Liver (tissue), 9 donors: ENCODE data around the gene ARID5B. TPM values are rescaled to one million over a fixed set of nuclear protein-coding genes. Genes with fewer than 3 reads are reported as not detected.

ENCODE experiments used
- DNase-seq: peaks from one replicate; pipeline ENCODE4 v3.0.0-alpha.2; 2017; ENCODE audit warnings: low spot score
- H3K27ac ChIP-seq, 2 donors: one replicate each; pipeline ENCODE4 v1.7.0; 2013; ENCODE audit warnings: inconsistent platforms in 2 of 2, low read length in 2 of 2, control low read depth in 1 of 2, low read depth in 1 of 2, mild to moderate bottlenecking in 1 of 2
- H3K27me3 ChIP-seq, 4 donors: one replicate each; pipeline versions ENCODE4 v1.6.1 to v1.7.0; 2013; ENCODE audit warnings: low read length in 3 of 4, inconsistent platforms in 1 of 4, mild to moderate bottlenecking in 1 of 4, moderate library complexity in 1 of 4; ENCODE audit not compliant: control insufficient read depth in 4 of 4, insufficient read depth in 4 of 4
- H3K36me3 ChIP-seq, 4 donors: one replicate each; pipeline versions ENCODE4 v1.6.1 to v1.7.0; 2013; ENCODE audit warnings: low read length in 3 of 4, mild to moderate bottlenecking in 3 of 4, low read depth in 1 of 4, moderate library complexity in 1 of 4; ENCODE audit not compliant: control insufficient read depth in 4 of 4, insufficient read depth in 3 of 4
- H3K4me1 ChIP-seq, 4 donors: one replicate each; pipeline versions ENCODE4 v1.6.1 to v1.7.0; 2013; ENCODE audit warnings: low read length in 3 of 4, mild to moderate bottlenecking in 3 of 4, moderate library complexity in 1 of 4; ENCODE audit not compliant: control insufficient read depth in 4 of 4, insufficient read depth in 4 of 4
- H3K4me3 ChIP-seq, 3 donors: one replicate each; pipeline versions ENCODE4 v1.6.1 to v1.7.0; 2013; ENCODE audit warnings: low read length in 3 of 3, control low read depth in 1 of 3, low read depth in 1 of 3, mild to moderate bottlenecking in 1 of 3
- H3K9ac ChIP-seq, 2 donors: one replicate each; pipeline ENCODE4 v1.7.0; 2013; ENCODE audit warnings: low read length in 2 of 2, mild to moderate bottlenecking in 2 of 2, moderate library complexity in 2 of 2, control low read depth in 1 of 2, low read depth in 1 of 2
- H3K9me3 ChIP-seq, 4 donors: one replicate each; pipeline versions ENCODE4 v1.6.1 to v1.7.0; 2013; ENCODE audit warnings: low read length in 3 of 4; ENCODE audit not compliant: control insufficient read depth in 4 of 4
- ATF3 ChIP-seq: IDR thresholded peaks from 2 replicates; pipeline ENCODE4 v1.6.1; 2016; ENCODE audit warnings: antibody characterized with exemption
- EGR1 ChIP-seq, 2 donors: IDR thresholded peaks; 2 replicates each; pipeline ENCODE4 v1.6.1; 2016 to 2018; ENCODE audit warnings: antibody characterized with exemption in 2 of 2, low read depth in 2 of 2
- FOXA1 ChIP-seq: IDR thresholded peaks from 2 replicates; pipeline ENCODE4 v1.6.1; 2016; ENCODE audit warnings: antibody characterized with exemption
- FOXA2 ChIP-seq: IDR thresholded peaks from 2 replicates; pipeline ENCODE4 v1.6.1; 2016; ENCODE audit warnings: antibody characterized with exemption
- GABPA ChIP-seq, 2 donors: IDR thresholded peaks in 1 of 2; conservative IDR thresholded peaks in 1 of 2; 2 replicates each; pipeline ENCODE4 v1.6.1; 2016; ENCODE audit warnings: antibody characterized with exemption in 2 of 2, mild to moderate bottlenecking in 1 of 2, moderate library complexity in 1 of 2
- HNF4A ChIP-seq, 2 donors: conservative IDR thresholded peaks; 2 replicates each; pipeline ENCODE4 v1.6.1; 2016; ENCODE audit warnings: antibody characterized with exemption in 2 of 2, mild to moderate bottlenecking in 2 of 2
- HNF4G ChIP-seq: IDR thresholded peaks from 2 replicates; pipeline ENCODE4 v1.6.1; 2016; ENCODE audit warnings: antibody characterized with exemption
- JUND ChIP-seq, 2 donors: IDR thresholded peaks; 2 replicates each; pipeline ENCODE4 v1.6.1; 2016; ENCODE audit warnings: antibody characterized with exemption in 2 of 2
- NR2F2 ChIP-seq: IDR thresholded peaks from 2 replicates; pipeline ENCODE4 v1.6.1; 2016; ENCODE audit warnings: antibody characterized with exemption
- RAD21 ChIP-seq, 2 donors: IDR thresholded peaks; 2 replicates each; pipeline ENCODE4 v1.6.1; 2016; ENCODE audit warnings: antibody characterized with exemption in 2 of 2, mild to moderate bottlenecking in 2 of 2
- RXRA ChIP-seq, 2 donors: IDR thresholded peaks; 2 replicates each; pipeline ENCODE4 v1.6.1; 2017 to 2018; ENCODE audit warnings: antibody characterized with exemption in 2 of 2, mild to moderate bottlenecking in 1 of 2
- SP1 ChIP-seq: IDR thresholded peaks from 2 replicates; pipeline ENCODE4 v1.6.1; 2018; ENCODE audit warnings: antibody characterized with exemption, mild to moderate bottlenecking
- TAF1 ChIP-seq: conservative IDR thresholded peaks from 2 replicates; pipeline ENCODE4 v1.6.1; 2016; ENCODE audit warnings: antibody characterized with exemption, mild to moderate bottlenecking
- YY1 ChIP-seq: IDR thresholded peaks from 2 replicates; pipeline ENCODE4 v1.6.1; 2016; ENCODE audit warnings: antibody characterized with exemption, mild to moderate bottlenecking
- WGBS: extraction: QIAGEN DNeasy Blood & Tissue Kit; methylation state at CpG from one replicate; pipeline ENCODE4 v1.1.7; 2013; 5-methylcytosine and 5-hydroxymethylcytosine counted together
- polyA plus RNA-seq, 2 donors: library from polyadenylated mRNA; stranded (reverse) in 1 of 2; unstranded in 1 of 2; fragments of 200-250 nt in 1 of 2; fragments of >200 nt in 1 of 2; fragmentation: Nextera tagmentation in 1 of 2; extraction: Ambion mirVana in 1 of 2; gene quantifications; one replicate each; pipeline versions ENCODE4 v1.2.1 to v1.2.3, GENCODE V29; 2013 to 2015
- total RNA-seq, 2 donors: library from RNA; depleted of rRNA; stranded (reverse); fragments of >200 nt; gene quantifications; one replicate each; pipeline ENCODE4 v1.2.3, GENCODE V29; 2014
- TF ChIP-seq, protein P1 (sequence below): IDR thresholded peaks from 2 replicates; pipeline ENCODE4 v1.6.1; 2016; ENCODE audit warnings: antibody characterized with exemption
- TF ChIP-seq, protein P2 (sequence below): fragments of 150-350 bp; IDR thresholded peaks from 2 replicates; pipeline ENCODE4 v1.5.1; 2017; ENCODE audit warnings: improper control_type of control experiment, low read depth, low read length; ENCODE audit not compliant: missing input control
- TF ChIP-seq, protein P3 (sequence below): IDR thresholded peaks from 2 replicates; pipeline ENCODE4 v1.6.1; 2016; ENCODE audit warnings: antibody characterized with exemption
- TF ChIP-seq, protein P4 (sequence below): IDR thresholded peaks from 2 replicates; pipeline ENCODE4 v1.6.1; 2016; ENCODE audit warnings: antibody characterized with exemption, mild to moderate bottlenecking
- donor health status: healthy.
- donor health status: healthy.
- donor health status: healthy.
- donor health status: healthy.
- donor health status: healthy.

Gene ARID5B
- total and polyA plus RNA-seq, 4 donors = 1.3 to 6.4 (median 5.2) TPM

GRCh38 chr10:61890881-61891409, 10.6 kb upstream of the ARID5B start (continued):
- no peak for TF ChIP-seq HNF4A (conservative IDR thresholded peaks at IDR 0.05)

DNA sequence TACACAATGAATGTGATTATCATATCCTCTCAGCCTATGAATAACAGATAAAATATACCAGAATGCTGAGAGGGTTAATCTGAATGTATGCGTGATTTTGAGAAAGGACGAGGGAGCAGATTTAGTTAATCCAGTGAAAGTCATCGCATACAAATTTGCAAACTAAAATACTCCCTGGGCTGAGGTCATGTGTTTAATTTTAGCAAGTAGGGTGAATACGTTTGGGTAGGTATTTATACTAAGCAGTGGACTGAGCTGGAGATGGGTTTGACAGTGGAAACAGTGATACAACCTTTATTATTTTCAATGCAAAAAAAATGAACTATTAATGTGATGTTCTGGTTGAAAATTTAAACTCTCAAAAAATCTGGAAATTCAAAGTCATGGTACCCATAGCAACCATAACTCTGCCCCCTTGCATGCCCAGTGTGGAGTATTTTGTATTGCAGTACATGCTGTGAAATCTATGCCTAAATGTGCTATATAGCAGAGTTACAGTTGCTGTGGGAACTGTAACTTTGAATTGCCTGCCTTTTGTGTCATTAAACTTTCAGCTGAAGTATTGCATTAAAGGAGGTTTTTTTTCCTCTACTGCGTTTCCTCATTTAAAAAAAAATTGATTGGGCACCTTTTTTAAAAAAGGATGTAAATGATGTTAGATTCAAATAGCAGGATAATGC, 9.5 kb upstream of the ARID5B start:
- DNase-seq = no peak
- Histone ChIP-seq H3K27ac (no peak overlapping the region), H3K9me3 (no peaks in the 10 kb centered on the region), H3K4me3 (no peak overlapping the region), H3K27me3 (no peaks in the 10 kb centered on the region), H3K36me3 (no peaks in the 10 kb centered on the region), H3K4me1 (peaks cover 0 to 4% (median 2%) of the 10 kb centered on the region in 4 donors), H3K9ac (no peak overlapping the region)
- 86% methylated on average over 5 of the region's 5 CpGs for WGBS
- TF ChIP-seq JUND (IDR thresholded peaks at IDR 0.05) (no peak), SP1 (no peak), RAD21 (IDR thresholded peaks at IDR 0.05) (no peak), NR2F2 (no peak), HNF4G (no peak), EGR1 (IDR thresholded peaks at IDR 0.05; ENCODE audit: low read depth in 2 of 2) (no peak), TAF1 (no peak), RXRA (IDR thresholded peaks at IDR 0.05) (no peak), GABPA (IDR thresholded peaks at IDR 0.05 in 1 of 2, conservative IDR thresholded peaks at IDR 0.05 in 1 of 2) (no peak), YY1 (no peak), FOXA1 (no peak), ATF3 (no peak), FOXA2 (no peak)
- TF ChIP-seq, protein P1, sequence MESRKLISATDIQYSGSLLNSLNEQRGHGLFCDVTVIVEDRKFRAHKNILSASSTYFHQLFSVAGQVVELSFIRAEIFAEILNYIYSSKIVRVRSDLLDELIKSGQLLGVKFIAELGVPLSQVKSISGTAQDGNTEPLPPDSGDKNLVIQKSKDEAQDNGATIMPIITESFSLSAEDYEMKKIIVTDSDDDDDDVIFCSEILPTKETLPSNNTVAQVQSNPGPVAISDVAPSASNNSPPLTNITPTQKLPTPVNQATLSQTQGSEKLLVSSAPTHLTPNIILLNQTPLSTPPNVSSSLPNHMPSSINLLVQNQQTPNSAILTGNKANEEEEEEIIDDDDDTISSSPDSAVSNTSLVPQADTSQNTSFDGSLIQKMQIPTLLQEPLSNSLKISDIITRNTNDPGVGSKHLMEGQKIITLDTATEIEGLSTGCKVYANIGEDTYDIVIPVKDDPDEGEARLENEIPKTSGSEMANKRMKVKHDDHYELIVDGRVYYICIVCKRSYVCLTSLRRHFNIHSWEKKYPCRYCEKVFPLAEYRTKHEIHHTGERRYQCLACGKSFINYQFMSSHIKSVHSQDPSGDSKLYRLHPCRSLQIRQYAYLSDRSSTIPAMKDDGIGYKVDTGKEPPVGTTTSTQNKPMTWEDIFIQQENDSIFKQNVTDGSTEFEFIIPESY = no peak
- TF ChIP-seq, protein P2, sequence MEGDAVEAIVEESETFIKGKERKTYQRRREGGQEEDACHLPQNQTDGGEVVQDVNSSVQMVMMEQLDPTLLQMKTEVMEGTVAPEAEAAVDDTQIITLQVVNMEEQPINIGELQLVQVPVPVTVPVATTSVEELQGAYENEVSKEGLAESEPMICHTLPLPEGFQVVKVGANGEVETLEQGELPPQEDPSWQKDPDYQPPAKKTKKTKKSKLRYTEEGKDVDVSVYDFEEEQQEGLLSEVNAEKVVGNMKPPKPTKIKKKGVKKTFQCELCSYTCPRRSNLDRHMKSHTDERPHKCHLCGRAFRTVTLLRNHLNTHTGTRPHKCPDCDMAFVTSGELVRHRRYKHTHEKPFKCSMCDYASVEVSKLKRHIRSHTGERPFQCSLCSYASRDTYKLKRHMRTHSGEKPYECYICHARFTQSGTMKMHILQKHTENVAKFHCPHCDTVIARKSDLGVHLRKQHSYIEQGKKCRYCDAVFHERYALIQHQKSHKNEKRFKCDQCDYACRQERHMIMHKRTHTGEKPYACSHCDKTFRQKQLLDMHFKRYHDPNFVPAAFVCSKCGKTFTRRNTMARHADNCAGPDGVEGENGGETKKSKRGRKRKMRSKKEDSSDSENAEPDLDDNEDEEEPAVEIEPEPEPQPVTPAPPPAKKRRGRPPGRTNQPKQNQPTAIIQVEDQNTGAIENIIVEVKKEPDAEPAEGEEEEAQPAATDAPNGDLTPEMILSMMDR = no peak
- TF ChIP-seq, protein P3, sequence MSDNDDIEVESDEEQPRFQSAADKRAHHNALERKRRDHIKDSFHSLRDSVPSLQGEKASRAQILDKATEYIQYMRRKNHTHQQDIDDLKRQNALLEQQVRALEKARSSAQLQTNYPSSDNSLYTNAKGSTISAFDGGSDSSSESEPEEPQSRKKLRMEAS = no peak
- TF ChIP-seq, protein P4, sequence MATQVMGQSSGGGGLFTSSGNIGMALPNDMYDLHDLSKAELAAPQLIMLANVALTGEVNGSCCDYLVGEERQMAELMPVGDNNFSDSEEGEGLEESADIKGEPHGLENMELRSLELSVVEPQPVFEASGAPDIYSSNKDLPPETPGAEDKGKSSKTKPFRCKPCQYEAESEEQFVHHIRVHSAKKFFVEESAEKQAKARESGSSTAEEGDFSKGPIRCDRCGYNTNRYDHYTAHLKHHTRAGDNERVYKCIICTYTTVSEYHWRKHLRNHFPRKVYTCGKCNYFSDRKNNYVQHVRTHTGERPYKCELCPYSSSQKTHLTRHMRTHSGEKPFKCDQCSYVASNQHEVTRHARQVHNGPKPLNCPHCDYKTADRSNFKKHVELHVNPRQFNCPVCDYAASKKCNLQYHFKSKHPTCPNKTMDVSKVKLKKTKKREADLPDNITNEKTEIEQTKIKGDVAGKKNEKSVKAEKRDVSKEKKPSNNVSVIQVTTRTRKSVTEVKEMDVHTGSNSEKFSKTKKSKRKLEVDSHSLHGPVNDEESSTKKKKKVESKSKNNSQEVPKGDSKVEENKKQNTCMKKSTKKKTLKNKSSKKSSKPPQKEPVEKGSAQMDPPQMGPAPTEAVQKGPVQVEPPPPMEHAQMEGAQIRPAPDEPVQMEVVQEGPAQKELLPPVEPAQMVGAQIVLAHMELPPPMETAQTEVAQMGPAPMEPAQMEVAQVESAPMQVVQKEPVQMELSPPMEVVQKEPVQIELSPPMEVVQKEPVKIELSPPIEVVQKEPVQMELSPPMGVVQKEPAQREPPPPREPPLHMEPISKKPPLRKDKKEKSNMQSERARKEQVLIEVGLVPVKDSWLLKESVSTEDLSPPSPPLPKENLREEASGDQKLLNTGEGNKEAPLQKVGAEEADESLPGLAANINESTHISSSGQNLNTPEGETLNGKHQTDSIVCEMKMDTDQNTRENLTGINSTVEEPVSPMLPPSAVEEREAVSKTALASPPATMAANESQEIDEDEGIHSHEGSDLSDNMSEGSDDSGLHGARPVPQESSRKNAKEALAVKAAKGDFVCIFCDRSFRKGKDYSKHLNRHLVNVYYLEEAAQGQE = no peak
